ENCODE results near the gene TNFSF11.

The TNFSF11 gene

DNA sequence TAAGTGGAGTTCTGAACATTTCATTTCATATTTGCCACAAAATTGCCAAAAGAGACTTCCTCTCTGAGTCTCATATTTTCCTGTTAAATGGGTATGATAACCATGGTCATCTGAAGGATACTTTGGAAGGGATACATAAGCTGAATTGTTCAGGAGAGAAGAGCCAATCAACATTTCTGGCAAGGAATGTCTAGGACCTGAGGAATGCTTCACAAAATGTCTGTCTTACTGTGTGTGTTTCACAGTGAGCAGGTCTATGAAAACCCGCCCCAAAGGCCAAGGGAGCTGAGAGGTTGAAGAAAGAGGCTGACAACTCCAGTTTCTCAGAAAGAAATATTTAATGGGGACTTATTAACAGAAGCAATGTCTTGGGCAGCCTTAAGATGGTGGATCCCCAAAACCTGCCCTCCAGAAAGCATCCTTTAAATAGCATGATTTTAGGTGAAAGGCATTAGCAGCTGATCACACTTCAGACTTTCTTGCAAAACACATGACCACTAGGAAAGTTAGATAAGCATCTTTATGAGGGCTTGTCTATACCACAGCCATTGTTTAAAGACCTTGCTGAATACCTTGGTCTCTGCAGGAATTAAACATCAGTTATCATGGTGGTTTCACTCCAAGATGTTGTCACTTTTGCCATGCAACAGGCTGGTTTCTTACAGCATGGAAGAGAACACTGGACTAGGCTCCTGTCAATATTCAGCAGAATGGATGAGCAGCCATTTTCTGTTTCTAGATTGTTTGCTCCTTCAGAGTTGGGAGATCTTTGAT lies 78.9 kb downstream of the TNFSF11 start:
- Histone ChIP-seq H3K27me3 (replicated peaks in 2 of 5; ENCODE audit: control insufficient read depth in 4 of 5, insufficient read depth in 5 of 5, low read length in 4 of 5) (peaks cover 0 to 18% (median 4%) of the 10 kb centered on the region in 5 experiments), H3K9me3 (ENCODE audit: control extremely low read depth in 1 of 5, control insufficient read depth in 4 of 5, insufficient read depth in 2 of 5, low read depth in 1 of 5, low read length in 4 of 5) (no peaks in the 10 kb centered on the region), H3K4me1 (ENCODE audit: control extremely low read depth in 1 of 4, control insufficient read depth in 4 of 4, insufficient read depth in 4 of 4, low read length in 3 of 4) (no peaks in the 10 kb centered on the region), H3K27ac (ENCODE audit: insufficient read depth in 1 of 2, low read depth in 1 of 2, low read length in 2 of 2, poor library complexity in 1 of 2, severe bottlenecking in 2 of 2) (no peak overlapping the region), H3K4me3 (ENCODE audit: control insufficient read depth in 1 of 7, extremely low read depth in 1 of 7, insufficient read depth in 4 of 7, low read depth in 2 of 7, low read length in 6 of 7) (no peak overlapping the region), H3K36me3 (ENCODE audit: control insufficient read depth in 4 of 4, insufficient read depth in 4 of 4, low read length in 3 of 4) (no peaks in the 10 kb centered on the region)
- DNase-seq, result no peak
- ChIA-PET CTCF (no interaction called here), POLR2A (interaction anchor here (0.6 kb wide), 1 partner anchor 335 kb away, joined by 3 read pairs; no protein-coding TSS in a partner anchor)
- WGBS (ENCODE audit: insufficient coverage), result 100% methylated on average over 1 of the region's 1 CpG

DNA sequence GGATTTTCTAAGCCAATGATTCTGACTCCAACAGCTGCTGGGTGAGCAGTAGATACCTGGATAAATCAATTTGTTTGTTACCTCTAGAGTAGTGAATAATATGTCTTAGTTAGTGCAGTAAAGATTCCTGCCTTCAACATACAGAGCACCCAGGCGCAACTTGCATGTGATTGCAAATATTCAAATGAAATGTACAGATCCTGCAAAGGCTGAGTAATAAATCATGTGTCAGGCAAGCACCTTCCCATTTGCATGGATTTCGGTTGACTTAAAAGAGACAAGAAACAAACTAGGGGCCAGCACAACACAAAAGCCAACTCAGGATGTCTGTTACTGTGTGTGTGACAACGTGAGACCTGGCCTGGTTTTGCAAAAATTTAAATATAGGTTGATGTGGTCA lies 79.7 kb downstream of the TNFSF11 start:
- ChIA-PET CTCF (no interaction called here), POLR2A (no interaction called here)
- peaks cover 0 to 19% (median 4%) of the 10 kb centered on the region in 5 experiments for H3K27me3 ChIP-seq (replicated peaks in 2 of 5; ENCODE audit: control insufficient read depth in 4 of 5, insufficient read depth in 5 of 5, low read length in 4 of 5)
- WGBS (ENCODE audit: insufficient coverage), result 54% methylated on average over 2 of the region's 3 CpGs
- no peak overlapping the region for H3K27ac ChIP-seq (ENCODE audit: insufficient read depth in 1 of 2, low read depth in 1 of 2, low read length in 2 of 2, poor library complexity in 1 of 2, severe bottlenecking in 2 of 2)
- DNase-seq, result no peak
- H3K9me3 ChIP-seq (ENCODE audit: control extremely low read depth in 1 of 5, control insufficient read depth in 4 of 5, insufficient read depth in 2 of 5, low read depth in 1 of 5, low read length in 4 of 5), result no peaks in the 10 kb centered on the region
- H3K4me3 ChIP-seq (ENCODE audit: control insufficient read depth in 1 of 7, extremely low read depth in 1 of 7, insufficient read depth in 4 of 7, low read depth in 2 of 7, low read length in 6 of 7), result no peak overlapping the region
- H3K4me1 ChIP-seq (ENCODE audit: control extremely low read depth in 1 of 4, control insufficient read depth in 4 of 4, insufficient read depth in 4 of 4, low read length in 3 of 4), result no peaks in the 10 kb centered on the region
- no peaks in the 10 kb centered on the region for H3K36me3 ChIP-seq (ENCODE audit: control insufficient read depth in 4 of 4, insufficient read depth in 4 of 4, low read length in 3 of 4)

DNA sequence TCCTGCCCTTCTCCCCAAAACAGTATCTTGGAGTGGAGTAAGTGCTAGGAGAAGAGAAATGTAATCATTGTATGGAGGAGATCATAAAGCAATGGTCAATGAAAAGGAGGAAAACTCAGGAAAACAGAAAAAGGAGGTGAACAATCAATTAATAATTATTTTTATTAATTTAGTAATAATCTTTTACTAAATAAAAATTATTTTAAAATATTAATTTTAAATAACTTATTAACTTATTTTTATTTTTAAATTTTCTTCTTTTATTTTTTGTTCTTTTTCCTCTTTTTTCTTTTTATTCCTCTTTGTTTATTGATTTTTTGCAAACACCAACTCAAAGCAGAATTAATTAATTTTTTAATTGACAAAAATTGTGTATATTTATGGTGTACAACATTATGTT lies 80.3 kb downstream of the TNFSF11 start:
- no peaks in the 10 kb centered on the region for H3K36me3 ChIP-seq (ENCODE audit: control insufficient read depth in 4 of 4, insufficient read depth in 4 of 4, low read length in 3 of 4)
- CTCF ChIA-PET, result no interaction called here

DNA sequence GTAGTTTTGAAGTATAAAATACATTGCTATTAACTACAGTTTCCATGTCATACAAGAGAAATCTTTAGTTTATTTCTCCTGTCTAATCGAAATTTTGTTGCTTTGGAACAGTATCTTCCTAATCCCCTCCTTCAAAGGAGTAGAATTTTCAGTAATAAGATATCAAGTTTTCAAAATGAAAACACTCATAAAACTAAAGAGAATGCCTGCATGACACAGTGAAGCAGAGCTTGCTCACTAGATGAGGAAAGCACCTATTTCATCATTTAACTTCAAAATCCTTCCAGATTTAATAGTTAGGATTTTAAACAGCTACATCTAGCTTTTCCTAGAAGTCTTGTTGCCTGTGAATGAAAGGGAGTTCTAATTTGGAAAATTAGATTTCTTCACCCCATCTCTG lies 80.8 kb downstream of the TNFSF11 start:
- CTCF ChIA-PET, result no interaction called here
- H3K27ac ChIP-seq (ENCODE audit: insufficient read depth in 1 of 2, low read depth in 1 of 2, low read length in 2 of 2, poor library complexity in 1 of 2, severe bottlenecking in 2 of 2), result no peak overlapping the region

More for the DNA sequence above, 80.3 kb downstream of the TNFSF11 start:
- POLR2A ChIA-PET, result no interaction called here
- Histone ChIP-seq H3K27me3 (replicated peaks in 2 of 5; ENCODE audit: control insufficient read depth in 4 of 5, insufficient read depth in 5 of 5, low read length in 4 of 5) (peaks cover 0 to 20% (median 4%) of the 10 kb centered on the region in 5 experiments), H3K27ac (ENCODE audit: insufficient read depth in 1 of 2, low read depth in 1 of 2, low read length in 2 of 2, poor library complexity in 1 of 2, severe bottlenecking in 2 of 2) (no peak overlapping the region), H3K4me3 (ENCODE audit: control insufficient read depth in 1 of 7, extremely low read depth in 1 of 7, insufficient read depth in 4 of 7, low read depth in 2 of 7, low read length in 6 of 7) (no peak overlapping the region), H3K9me3 (ENCODE audit: control extremely low read depth in 1 of 5, control insufficient read depth in 4 of 5, insufficient read depth in 2 of 5, low read depth in 1 of 5, low read length in 4 of 5) (no peaks in the 10 kb centered on the region), H3K4me1 (ENCODE audit: control extremely low read depth in 1 of 4, control insufficient read depth in 4 of 4, insufficient read depth in 4 of 4, low read length in 3 of 4) (no peaks in the 10 kb centered on the region)
- no peak for DNase-seq

DNA sequence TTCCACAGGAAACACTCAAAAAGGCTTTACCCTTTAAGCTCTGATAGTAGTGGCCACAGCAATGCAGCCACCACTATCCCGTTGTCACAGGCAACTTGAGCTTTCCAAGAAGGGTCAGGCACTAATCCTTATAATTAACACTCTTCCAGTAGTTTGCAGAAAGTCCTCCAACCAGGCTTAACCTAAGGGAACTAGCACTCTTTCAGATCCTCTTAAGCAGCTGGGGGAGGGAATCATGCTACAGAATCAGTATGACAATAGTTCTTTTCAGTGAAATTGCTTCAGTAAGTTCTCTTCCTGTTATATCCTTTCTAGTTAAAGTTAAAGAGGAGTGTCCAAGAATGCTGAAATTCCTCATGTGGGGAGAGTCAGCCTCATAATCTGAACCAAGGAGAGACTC lies 82.2 kb downstream of the TNFSF11 start:
- CTCF ChIA-PET, result interaction anchor here (1.2 kb wide), 1 partner anchor 12 kb away, joined by 3 read pairs; no protein-coding TSS in a partner anchor
- Histone ChIP-seq H3K4me3 (ENCODE audit: control insufficient read depth in 1 of 7, extremely low read depth in 1 of 7, insufficient read depth in 4 of 7, low read depth in 2 of 7, low read length in 6 of 7) (no peak overlapping the region), H3K27ac (ENCODE audit: insufficient read depth in 1 of 2, low read depth in 1 of 2, low read length in 2 of 2, poor library complexity in 1 of 2, severe bottlenecking in 2 of 2) (no peak overlapping the region), H3K27me3 (replicated peaks in 2 of 5; ENCODE audit: control insufficient read depth in 4 of 5, insufficient read depth in 5 of 5, low read length in 4 of 5) (peaks cover 0 to 21% (median 4%) of the 10 kb centered on the region in 5 experiments), H3K36me3 (ENCODE audit: control insufficient read depth in 4 of 4, insufficient read depth in 4 of 4, low read length in 3 of 4) (no peaks in the 10 kb centered on the region), H3K9me3 (ENCODE audit: control extremely low read depth in 1 of 5, control insufficient read depth in 4 of 5, insufficient read depth in 2 of 5, low read depth in 1 of 5, low read length in 4 of 5) (no peaks in the 10 kb centered on the region), H3K4me1 (ENCODE audit: control extremely low read depth in 1 of 4, control insufficient read depth in 4 of 4, insufficient read depth in 4 of 4, low read length in 3 of 4) (no peaks in the 10 kb centered on the region)
- no peak for DNase-seq
- POLR2A ChIA-PET, result no interaction called here
- no CpG with 5 or more reads among the region's 1 CpG for WGBS (ENCODE audit: insufficient coverage)

More for the DNA sequence above, 80.8 kb downstream of the TNFSF11 start:
- Histone ChIP-seq H3K36me3 (ENCODE audit: control insufficient read depth in 4 of 4, insufficient read depth in 4 of 4, low read length in 3 of 4) (no peaks in the 10 kb centered on the region), H3K4me1 (ENCODE audit: control extremely low read depth in 1 of 4, control insufficient read depth in 4 of 4, insufficient read depth in 4 of 4, low read length in 3 of 4) (no peaks in the 10 kb centered on the region), H3K4me3 (ENCODE audit: control insufficient read depth in 1 of 7, extremely low read depth in 1 of 7, insufficient read depth in 4 of 7, low read depth in 2 of 7, low read length in 6 of 7) (no peak overlapping the region), H3K27me3 (replicated peaks in 2 of 5; ENCODE audit: control insufficient read depth in 4 of 5, insufficient read depth in 5 of 5, low read length in 4 of 5) (peaks cover 0 to 21% (median 4%) of the 10 kb centered on the region in 5 experiments), H3K9me3 (ENCODE audit: control extremely low read depth in 1 of 5, control insufficient read depth in 4 of 5, insufficient read depth in 2 of 5, low read depth in 1 of 5, low read length in 4 of 5) (no peaks in the 10 kb centered on the region)
- no CpG with 5 or more reads among the region's 1 CpG for WGBS (ENCODE audit: insufficient coverage)
- POLR2A ChIA-PET, result no interaction called here
- no peak for DNase-seq

DNA sequence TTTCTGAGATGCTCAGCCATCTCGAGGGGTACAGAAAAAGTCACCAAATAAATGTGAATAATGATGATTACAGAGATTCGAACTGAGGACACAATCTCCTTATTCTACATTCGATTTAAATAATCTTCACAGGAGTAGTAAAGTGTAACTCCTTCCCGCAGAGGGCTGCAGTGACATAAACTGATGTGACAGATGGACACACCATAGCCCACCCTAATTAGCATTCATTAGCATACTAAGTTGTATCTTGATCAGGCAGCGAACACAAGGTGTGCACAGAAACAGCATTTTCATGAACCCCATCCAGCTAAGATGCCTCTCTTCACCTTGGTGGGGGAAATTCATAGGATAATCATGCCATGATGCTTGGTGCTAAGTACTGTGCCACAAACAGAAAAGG lies 83.0 kb downstream of the TNFSF11 start:
- Histone ChIP-seq H3K4me3 (ENCODE audit: control insufficient read depth in 1 of 7, extremely low read depth in 1 of 7, insufficient read depth in 4 of 7, low read depth in 2 of 7, low read length in 6 of 7) (no peak overlapping the region), H3K27me3 (replicated peaks in 2 of 5; ENCODE audit: control insufficient read depth in 4 of 5, insufficient read depth in 5 of 5, low read length in 4 of 5) (peaks cover 0 to 18% (median 4%) of the 10 kb centered on the region in 5 experiments), H3K9me3 (ENCODE audit: control extremely low read depth in 1 of 5, control insufficient read depth in 4 of 5, insufficient read depth in 2 of 5, low read depth in 1 of 5, low read length in 4 of 5) (no peaks in the 10 kb centered on the region), H3K4me1 (ENCODE audit: control extremely low read depth in 1 of 4, control insufficient read depth in 4 of 4, insufficient read depth in 4 of 4, low read length in 3 of 4) (no peaks in the 10 kb centered on the region), H3K36me3 (ENCODE audit: control insufficient read depth in 4 of 4, insufficient read depth in 4 of 4, low read length in 3 of 4) (no peaks in the 10 kb centered on the region), H3K27ac (ENCODE audit: insufficient read depth in 1 of 2, low read depth in 1 of 2, low read length in 2 of 2, poor library complexity in 1 of 2, severe bottlenecking in 2 of 2) (no peak overlapping the region)
- ChIA-PET POLR2A (no interaction called here), CTCF (no interaction called here)
- DNase-seq, result no peak
- 93% methylated on average over 4 of the region's 5 CpGs for WGBS (ENCODE audit: insufficient coverage)

All from common myeloid progenitor, CD34-positive (primary cell).